Activated CD4-positive, alpha-beta T cell treated with anti-CD3 and anti-CD28 coated beads for 36 hours (primary cell): ENCODE measurements around the gene SLC25A18. TPM values are rescaled to one million over a fixed set of nuclear protein-coding genes. Genes with fewer than 3 reads are reported as not detected.
A peak's percentile ranks its signal among the peaks of the same experiment; 100 is the strongest.

Experiments used
- ATAC-seq: fragments of 200-7000 bp; cut with Tn5 transposase; one replicate; pipeline ENCODE4 v1.10.0; 2021; ENCODE audit warnings: mild to moderate bottlenecking, moderate library complexity
- CTCF ChIA-PET: fragments of 350-600 bp; sonication (Branson Sonifier 250); formaldehyde crosslinking; loops from one replicate; lab custom pipeline; 2021; ENCODE audit warnings: antibody characterized with exemption; lab: Charles Lee
- POLR2A ChIA-PET: fragments of 350-600 bp; sonication (Branson Sonifier 250); formaldehyde crosslinking; loops from one replicate; lab custom pipeline; 2021; ENCODE audit warnings: antibody characterized with exemption, inconsistent platforms; lab: Charles Lee
- DNase-seq: peaks from one replicate; pipeline ENCODE4 v3.0.0-alpha.2; 2020
- H3K27ac Mint-ChIP-seq: one replicate; pipeline ENCODE4 v1.8.0; 2021; ENCODE audit warnings: mixed read lengths
- H3K27me3 Mint-ChIP-seq: one replicate; pipeline ENCODE4 v1.8.0; 2021; ENCODE audit warnings: mixed read lengths
- H3K36me3 Mint-ChIP-seq: one replicate; pipeline ENCODE4 v1.8.0; 2021; ENCODE audit warnings: low read depth, mixed read lengths
- H3K4me1 Mint-ChIP-seq: one replicate; pipeline ENCODE4 v1.8.0; 2021; ENCODE audit warnings: mixed read lengths
- H3K4me3 Mint-ChIP-seq: one replicate; pipeline ENCODE4 v1.8.0; 2021; ENCODE audit warnings: mild to moderate bottlenecking, moderate library complexity, mixed read lengths
- H3K9me3 Mint-ChIP-seq: one replicate; pipeline ENCODE4 v1.8.0; 2021; ENCODE audit warnings: low read depth, mixed read lengths
- intact Hi-C, 2 experiments: fragments of 100-400 bp; cut with DNase I in 1 of 2; cut with micrococcal nuclease in 1 of 2; formaldehyde crosslinking; loops; one replicate each; pipeline versions ENCODE4 v1.14.2 to v1.15.1; 2022 to 2024; cut with DNase I, micrococcal nuclease
- total RNA-seq, 2 experiments: library from RNA; stranded (reverse); gene quantifications; one replicate each; pipeline ENCODE4 v1.2.3, GENCODE V29; 2021

SLC25A18 gene
- total RNA-seq, 2 experiments from 2014 or later, result not detected

GRCh38 chr22:17570851-17571631 is 7.7 kb downstream of the SLC25A18 start:
- no peaks in the 10 kb centered on the region for H3K36me3 Mint-ChIP-seq
- H3K27ac Mint-ChIP-seq, result no peak overlapping the region
- ATAC-seq (no peak), DNase-seq (no peak)
- POLR2A ChIA-PET, result no interaction called here
- H3K4me1 Mint-ChIP-seq, result no peaks in the 10 kb centered on the region
- H3K9me3 Mint-ChIP-seq, result no peaks in the 10 kb centered on the region
- intact Hi-C loops, result no loop called here
- CTCF ChIA-PET, result no interaction called here
- no peak overlapping the region for H3K4me3 Mint-ChIP-seq
- H3K27me3 Mint-ChIP-seq, result peaks cover 10% of the 10 kb centered on the region

- intact Hi-C loops, result no loop called here
- Mint-ChIP-seq H3K27ac (no peak overlapping the region), H3K27me3 (peaks cover 6% of the 10 kb centered on the region), H3K4me3 (no peak overlapping the region), H3K36me3 (no peaks in the 10 kb centered on the region), H3K4me1 (no peaks in the 10 kb centered on the region), H3K9me3 (no peaks in the 10 kb centered on the region)
- ChIA-PET CTCF (no interaction called here), POLR2A (no interaction called here)
- ATAC-seq (no peak), DNase-seq (no peak)
Measured at GRCh38 chr22:17575151-17575550, 11.9 kb downstream of the SLC25A18 start.

- intact Hi-C loops, result no loop called here
- Mint-ChIP-seq H3K36me3 (no peaks in the 10 kb centered on the region), H3K4me3 (no peak overlapping the region), H3K9me3 (no peaks in the 10 kb centered on the region), H3K27ac (no peak overlapping the region), H3K4me1 (no peaks in the 10 kb centered on the region), H3K27me3 (peaks cover 4% of the 10 kb centered on the region)
- no peak for DNase-seq
- no peak for ATAC-seq
- CTCF ChIA-PET, result no interaction called here
- POLR2A ChIA-PET, result no interaction called here
Measured at GRCh38 chr22:17575681-17576080, 12.4 kb downstream of the SLC25A18 start.

GRCh38 chr22:17576470-17576869 is 13.2 kb downstream of the SLC25A18 start:
- H3K27me3 Mint-ChIP-seq, result no peaks in the 10 kb centered on the region
- no peaks in the 10 kb centered on the region for H3K4me1 Mint-ChIP-seq
- no peaks in the 10 kb centered on the region for H3K36me3 Mint-ChIP-seq
- ChIA-PET CTCF (no interaction called here), POLR2A (no interaction called here)
- ATAC-seq (peak; percentile 49), DNase-seq (peak; percentile 24)
- H3K9me3 Mint-ChIP-seq, result no peaks in the 10 kb centered on the region
- no peak overlapping the region for H3K4me3 Mint-ChIP-seq
- intact Hi-C loops, result no loop called here
- H3K27ac Mint-ChIP-seq, result no peak overlapping the region

GRCh38 chr22:17578136-17578754 is 14.9 kb downstream of the SLC25A18 start:
- CTCF ChIA-PET, result interaction anchor here (0.7 kb wide), 1 partner anchor 11 kb away, joined by 3 read pairs; no protein-coding TSS in a partner anchor
- no peak for DNase-seq
- Mint-ChIP-seq H3K27ac (no peak overlapping the region), H3K36me3 (no peaks in the 10 kb centered on the region), H3K4me3 (no peak overlapping the region), H3K4me1 (no peaks in the 10 kb centered on the region), H3K27me3 (no peaks in the 10 kb centered on the region), H3K9me3 (no peaks in the 10 kb centered on the region)
- intact Hi-C loops, result no loop called here
- POLR2A ChIA-PET, result no interaction called here
- ATAC-seq, result no peak

GRCh38 chr22:17579535-17579981 is 16.3 kb downstream of the SLC25A18 start:
- intact Hi-C loops, result no loop called here
- no peaks in the 10 kb centered on the region for H3K27me3 Mint-ChIP-seq
- no peaks in the 10 kb centered on the region for H3K9me3 Mint-ChIP-seq
- no peaks in the 10 kb centered on the region for H3K4me1 Mint-ChIP-seq
- ChIA-PET POLR2A (no interaction called here), CTCF (no interaction called here)
- no peak overlapping the region for H3K27ac Mint-ChIP-seq
- no peaks in the 10 kb centered on the region for H3K36me3 Mint-ChIP-seq
- no peak overlapping the region for H3K4me3 Mint-ChIP-seq
- ATAC-seq, result no peak
- DNase-seq, result no peak

- CTCF ChIA-PET, result interaction anchor here (0.6 kb wide), 1 partner anchor 306 kb away, joined by 3 read pairs; no protein-coding TSS in a partner anchor
- no peak overlapping the region for H3K27ac Mint-ChIP-seq
- H3K4me3 Mint-ChIP-seq, result no peak overlapping the region
- no peaks in the 10 kb centered on the region for H3K27me3 Mint-ChIP-seq
- no peaks in the 10 kb centered on the region for H3K4me1 Mint-ChIP-seq
- POLR2A ChIA-PET, result no interaction called here
- no peak for ATAC-seq
- DNase-seq, result no peak
- H3K36me3 Mint-ChIP-seq, result no peaks in the 10 kb centered on the region
- intact Hi-C loops, result no loop called here
- H3K9me3 Mint-ChIP-seq, result no peaks in the 10 kb centered on the region
Measured at GRCh38 chr22:17580441-17581031, 17.2 kb downstream of the SLC25A18 start.

GRCh38 chr22:17581056-17581455 is 17.8 kb downstream of the SLC25A18 start:
- no peaks in the 10 kb centered on the region for H3K4me1 Mint-ChIP-seq
- DNase-seq (no peak), ATAC-seq (no peak)
- ChIA-PET POLR2A (no interaction called here), CTCF (no interaction called here)
- no peaks in the 10 kb centered on the region for H3K36me3 Mint-ChIP-seq
- no peaks in the 10 kb centered on the region for H3K9me3 Mint-ChIP-seq
- H3K27me3 Mint-ChIP-seq, result no peaks in the 10 kb centered on the region
- intact Hi-C loops, result no loop called here
- H3K27ac Mint-ChIP-seq, result no peak overlapping the region
- no peak overlapping the region for H3K4me3 Mint-ChIP-seq

- CTCF ChIA-PET, result no interaction called here
- POLR2A ChIA-PET, result no interaction called here
- no peaks in the 10 kb centered on the region for H3K4me1 Mint-ChIP-seq
Measured at GRCh38 chr22:17581631-17582030, 18.3 kb downstream of the SLC25A18 start.

GRCh38 chr22:17583151-17583550 is 19.9 kb downstream of the SLC25A18 start:
- no peak for DNase-seq
- intact Hi-C loops, result no loop called here
- ATAC-seq, result no peak
- CTCF ChIA-PET, result no interaction called here
- POLR2A ChIA-PET, result interaction anchor here (0.6 kb wide), 1 partner anchor 325 kb away, joined by 3 read pairs; no protein-coding TSS in a partner anchor
- no peaks in the 10 kb centered on the region for H3K9me3 Mint-ChIP-seq
- H3K4me1 Mint-ChIP-seq, result no peaks in the 10 kb centered on the region
- no peaks in the 10 kb centered on the region for H3K27me3 Mint-ChIP-seq
- no peak overlapping the region for H3K4me3 Mint-ChIP-seq
- H3K36me3 Mint-ChIP-seq, result no peaks in the 10 kb centered on the region
- H3K27ac Mint-ChIP-seq, result no peak overlapping the region

More at GRCh38 chr22:17581631-17582030, 18.3 kb downstream of the SLC25A18 start:
- H3K27me3 Mint-ChIP-seq, result no peaks in the 10 kb centered on the region
- H3K9me3 Mint-ChIP-seq, result no peaks in the 10 kb centered on the region
- DNase-seq (no peak), ATAC-seq (no peak)
- no peaks in the 10 kb centered on the region for H3K36me3 Mint-ChIP-seq
- no peak overlapping the region for H3K4me3 Mint-ChIP-seq
- intact Hi-C loops, result no loop called here
- no peak overlapping the region for H3K27ac Mint-ChIP-seq

GRCh38 chr22:17586831-17587440 is 23.6 kb downstream of the SLC25A18 start:
- no peaks in the 10 kb centered on the region for H3K27me3 Mint-ChIP-seq
- no peaks in the 10 kb centered on the region for H3K4me1 Mint-ChIP-seq
- ChIA-PET POLR2A (no interaction called here), CTCF (no interaction called here)
- no peak for ATAC-seq
- DNase-seq, result no peak
- intact Hi-C loops, result no loop called here
- H3K4me3 Mint-ChIP-seq, result no peak overlapping the region
- H3K27ac Mint-ChIP-seq, result no peak overlapping the region
- H3K36me3 Mint-ChIP-seq, result peaks cover 7% of the 10 kb centered on the region
- H3K9me3 Mint-ChIP-seq, result no peaks in the 10 kb centered on the region
